RKO (cell line): ENCODE data around the gene NSD1.
"Not testable (repeated sequence)": the region's sequence is repeated elsewhere in the genome, so short reads cannot be mapped to it uniquely, and the experiment has no call there.

Experiments
- DNase-seq: peaks from one replicate; pipeline ENCODE4 v3.0.0-alpha.2; 2016; ENCODE audit warnings: low spot score

NSD1 gene

DNA sequence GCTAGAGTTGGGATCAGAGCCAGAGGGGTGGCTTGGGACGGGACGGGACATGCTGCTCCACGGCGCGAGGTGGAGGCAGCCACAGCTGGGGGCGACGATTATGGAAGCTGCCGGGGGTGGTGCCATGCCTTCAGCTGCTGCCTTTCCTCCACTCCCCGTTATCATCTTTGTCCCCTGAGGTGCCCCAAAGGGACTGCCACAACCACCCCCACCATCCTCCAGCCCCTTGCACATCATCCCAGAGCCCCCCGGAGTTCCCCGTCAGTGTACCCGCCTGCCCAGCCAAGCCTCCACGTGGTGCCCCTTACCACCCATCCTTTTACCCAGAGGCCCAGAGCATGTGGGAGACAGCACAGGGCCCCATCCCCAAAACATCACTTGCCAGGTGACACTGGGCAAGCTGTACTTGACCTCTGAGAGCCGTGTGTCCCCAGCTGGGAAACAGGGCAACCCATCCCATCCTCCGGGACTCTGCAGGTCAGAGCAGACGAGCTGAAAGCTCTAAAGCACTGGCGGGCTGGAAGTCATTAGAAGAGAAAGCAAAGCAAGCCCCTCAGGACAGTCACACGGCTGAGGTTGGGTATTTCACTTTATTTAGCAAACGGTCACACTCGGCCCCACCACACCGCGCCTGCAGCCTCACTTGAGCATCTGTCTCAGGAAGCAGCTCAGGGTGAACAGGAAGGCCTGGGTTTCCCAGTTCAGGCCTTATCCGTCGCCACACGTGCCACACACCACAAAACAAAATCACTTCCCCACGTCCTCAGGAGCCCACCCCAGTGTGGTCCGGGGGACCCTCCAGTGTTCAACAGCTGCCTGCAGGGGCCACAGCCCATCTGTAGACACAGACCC lies 197.6 kb downstream of the NSD1 start:
- no peak for DNase-seq

DNA sequence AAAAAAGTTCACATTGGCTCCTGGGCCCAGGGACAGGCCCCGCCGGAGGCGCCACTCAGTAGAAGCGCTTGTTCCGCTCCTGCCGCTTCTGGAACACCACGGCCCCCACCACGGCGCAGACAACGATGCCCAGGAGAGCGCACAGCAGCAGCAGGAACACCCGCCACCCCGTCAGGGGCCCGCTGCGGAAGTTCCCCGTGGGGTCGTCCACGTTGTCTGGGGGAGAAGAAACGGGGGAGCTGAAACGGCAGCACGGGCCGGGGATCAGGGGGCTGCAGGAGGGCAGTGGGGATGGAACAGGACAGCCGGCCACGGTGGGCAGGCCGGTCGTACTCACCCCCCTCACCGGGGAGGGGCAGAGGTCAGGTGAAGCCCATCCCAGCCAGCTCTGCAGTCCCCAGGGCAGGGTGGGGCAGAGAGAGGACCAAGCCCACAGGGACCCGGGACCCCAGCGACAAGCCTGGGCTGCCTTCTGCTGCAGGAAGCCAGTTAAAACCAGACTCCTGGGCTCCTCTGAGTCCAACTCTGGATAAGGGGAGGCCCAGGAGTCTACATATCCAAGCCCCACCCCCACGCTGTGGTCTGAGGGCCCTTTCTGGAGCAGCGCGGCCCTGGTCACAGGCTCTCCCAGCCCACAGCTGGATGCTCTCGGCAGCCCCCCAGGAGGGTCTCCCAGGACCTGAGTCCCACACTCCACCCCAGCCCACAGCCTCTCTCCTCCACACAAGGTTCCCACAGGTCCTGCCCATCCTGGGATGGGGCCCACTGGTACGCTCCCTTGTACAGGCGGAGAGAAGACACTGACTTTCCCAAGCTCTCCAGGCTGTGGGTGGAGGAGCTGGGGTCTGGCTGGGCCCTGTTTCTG lies 198.7 kb downstream of the NSD1 start:
- DNase-seq: no peak

DNA sequence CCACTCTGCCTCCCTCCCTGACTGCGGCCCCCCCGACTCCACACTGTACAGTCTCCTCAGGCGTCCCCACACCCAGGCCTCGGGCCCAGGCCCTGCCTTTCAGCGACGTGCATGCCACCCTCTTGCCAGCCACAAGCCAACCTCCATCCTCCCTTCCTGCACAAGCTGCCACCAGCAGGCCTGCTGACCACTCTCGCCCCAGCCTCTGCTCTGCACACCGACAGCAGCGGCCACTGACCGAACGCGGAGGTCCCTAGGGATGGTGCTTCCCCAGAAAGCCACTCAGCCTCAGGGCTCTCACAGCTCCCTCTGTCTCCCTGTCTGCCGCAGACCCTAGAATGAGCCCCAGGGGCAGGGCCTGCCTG lies 199.3 kb downstream of the NSD1 start:
- no peak for DNase-seq

- no peak for DNase-seq
These were observed 200.0 kb downstream of the NSD1 start for GRCh38 chr5:177333420-177334154.

DNA sequence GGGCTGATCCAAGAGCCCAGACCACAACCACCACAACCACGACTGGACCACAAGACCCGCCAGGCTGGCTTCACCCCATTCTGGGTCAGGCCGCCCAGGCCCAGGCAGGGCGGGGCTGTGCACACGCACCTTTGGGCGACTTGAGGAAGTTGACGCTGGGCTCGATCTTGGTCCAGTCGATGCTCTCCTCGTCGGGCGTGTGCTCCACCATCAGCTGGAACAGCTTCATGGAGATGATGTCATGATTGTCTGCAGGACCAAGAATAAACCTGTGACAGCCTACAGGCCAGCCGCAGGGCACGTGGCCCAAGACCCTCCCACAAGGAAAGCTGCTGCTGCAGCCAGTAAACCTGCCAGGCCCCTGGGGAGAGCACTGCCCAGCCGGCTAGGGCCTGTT lies 200.6 kb downstream of the NSD1 start:
- no peak for DNase-seq

- DNase-seq: no peak
These were observed 201.5 kb downstream of the NSD1 start for GRCh38 chr5:177334781-177335700.

DNA sequence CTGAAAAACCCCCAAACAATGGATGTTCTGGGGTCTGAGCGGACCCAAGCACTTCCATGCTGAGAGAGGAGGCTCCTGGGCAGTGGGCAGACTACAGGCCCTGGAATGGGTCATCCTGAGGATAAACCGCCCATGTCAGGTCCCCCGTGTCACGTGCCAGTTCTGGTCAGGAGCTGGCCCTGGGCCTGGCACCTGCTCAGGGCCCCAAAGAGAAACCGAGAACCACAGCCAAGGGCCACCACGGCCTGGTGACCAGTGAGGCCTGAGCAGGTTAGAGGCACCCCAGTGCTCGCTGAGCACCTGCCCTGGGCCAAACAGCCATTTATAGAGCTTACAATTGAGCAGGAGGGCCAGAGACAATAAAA lies 202.1 kb downstream of the NSD1 start:
- DNase-seq: no peak

DNA sequence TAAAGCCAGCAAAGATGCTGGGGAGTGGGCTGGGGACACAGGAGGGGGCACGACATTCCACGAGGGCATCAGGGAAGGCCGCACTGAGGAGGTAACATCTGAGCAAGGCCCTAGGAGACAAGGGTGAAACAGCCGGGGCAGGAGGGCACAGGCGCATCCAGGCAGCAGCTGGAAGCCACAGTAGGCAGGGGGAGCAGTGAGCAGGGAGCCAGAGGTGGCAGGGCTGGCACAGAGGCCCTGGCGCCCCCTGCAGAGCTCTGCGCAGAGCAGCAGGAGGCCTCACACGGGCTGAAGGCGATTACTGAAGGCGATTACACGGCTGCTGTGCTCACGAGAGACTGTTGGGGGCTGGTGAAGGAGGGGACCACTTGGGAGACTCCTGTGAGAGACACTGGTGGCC lies 202.5 kb downstream of the NSD1 start:
- DNase-seq: peak; percentile 41

DNA sequence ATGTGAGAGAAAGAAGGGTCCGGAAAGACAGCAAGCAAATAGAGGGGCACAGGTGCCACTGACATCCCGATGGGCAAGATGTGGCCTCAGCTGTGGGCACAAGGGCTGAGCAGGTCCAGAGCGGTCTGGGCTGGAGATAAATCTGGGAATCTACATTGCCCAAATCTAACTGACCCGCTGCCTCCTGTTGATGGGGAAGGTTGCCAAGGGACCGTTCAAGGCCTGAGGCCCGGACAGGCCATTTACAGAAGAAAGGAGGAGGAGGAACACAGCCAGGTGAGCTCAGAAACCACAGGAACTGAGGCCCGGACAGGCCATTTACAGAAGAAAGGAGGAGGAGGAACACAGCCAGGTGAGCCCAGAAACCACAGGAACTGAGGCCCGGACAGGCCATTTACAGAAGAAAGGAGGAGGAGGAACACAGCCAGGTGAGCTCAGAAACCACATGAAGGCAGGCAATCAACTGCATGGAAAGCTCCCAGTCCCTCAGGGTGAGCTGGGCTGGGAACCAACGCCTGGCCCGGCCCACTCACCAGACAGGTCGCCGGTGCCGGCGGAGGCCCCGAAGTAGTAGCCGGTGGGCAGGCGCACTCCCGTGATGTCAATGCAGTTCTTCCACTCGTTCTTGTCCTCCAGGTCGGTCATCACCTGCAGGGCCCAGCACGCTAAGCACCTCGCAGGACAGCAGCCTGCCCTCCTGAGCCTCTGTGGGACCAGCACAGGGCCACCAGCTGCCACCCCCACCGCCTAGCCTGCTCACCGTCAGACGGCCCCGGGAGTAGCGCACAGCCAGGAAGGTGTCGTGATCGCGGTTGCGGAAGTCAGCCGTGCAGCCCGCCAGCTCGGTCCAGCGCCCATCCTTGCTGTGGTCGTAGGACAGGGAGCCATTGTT lies 203.3 kb downstream of the NSD1 start:
- DNase-seq: no peak

- DNase-seq: no peak
These were observed 204.9 kb downstream of the NSD1 start for GRCh38 chr5:177338251-177339106.

DNA sequence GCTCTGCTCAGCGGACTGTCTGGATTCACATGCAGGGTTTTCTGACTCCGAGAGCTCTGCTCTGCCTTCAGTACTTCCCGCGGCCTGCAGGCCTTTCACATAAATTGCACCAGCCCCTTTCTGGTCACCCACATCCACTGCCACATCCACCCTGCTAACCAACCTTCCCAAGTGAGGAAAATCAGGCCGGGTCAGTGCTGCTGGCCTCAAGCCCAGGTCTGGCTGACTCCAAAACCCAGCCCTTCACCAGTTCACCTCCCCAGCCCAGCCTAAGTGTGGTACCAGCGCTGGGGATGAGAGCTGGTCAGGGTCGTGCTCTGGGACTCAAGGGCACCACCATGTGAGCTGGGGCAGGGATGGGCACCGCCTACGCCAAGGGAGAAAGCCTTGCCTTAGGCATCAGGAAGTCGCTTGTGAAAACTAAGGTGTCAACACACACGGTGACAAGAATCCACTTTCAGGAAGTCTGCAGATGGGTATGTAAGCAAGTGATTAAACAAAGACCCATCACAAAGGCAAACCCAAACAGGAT lies 205.6 kb downstream of the NSD1 start:
- no peak for DNase-seq

DNA sequence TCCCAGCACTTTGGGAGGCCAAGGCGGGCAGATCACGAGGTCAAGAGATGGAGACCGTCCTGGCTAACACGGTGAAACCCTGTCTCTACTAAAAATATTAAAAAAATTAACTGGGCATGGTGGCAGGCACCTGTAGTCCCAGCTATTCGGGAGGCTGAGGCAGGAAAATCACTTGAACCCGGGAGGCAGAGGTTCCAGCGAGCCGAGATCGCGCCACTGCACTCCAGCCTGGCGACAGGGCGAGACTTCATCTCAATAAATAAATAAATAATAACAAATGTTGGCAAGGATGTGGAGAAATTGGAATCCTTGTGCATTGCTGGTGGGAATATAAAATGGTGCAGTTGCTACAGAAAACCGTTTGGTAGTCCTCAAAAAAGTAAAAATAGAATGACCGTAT lies 209.4 kb downstream of the NSD1 start:
- DNase-seq: not testable (repeated sequence)

DNA sequence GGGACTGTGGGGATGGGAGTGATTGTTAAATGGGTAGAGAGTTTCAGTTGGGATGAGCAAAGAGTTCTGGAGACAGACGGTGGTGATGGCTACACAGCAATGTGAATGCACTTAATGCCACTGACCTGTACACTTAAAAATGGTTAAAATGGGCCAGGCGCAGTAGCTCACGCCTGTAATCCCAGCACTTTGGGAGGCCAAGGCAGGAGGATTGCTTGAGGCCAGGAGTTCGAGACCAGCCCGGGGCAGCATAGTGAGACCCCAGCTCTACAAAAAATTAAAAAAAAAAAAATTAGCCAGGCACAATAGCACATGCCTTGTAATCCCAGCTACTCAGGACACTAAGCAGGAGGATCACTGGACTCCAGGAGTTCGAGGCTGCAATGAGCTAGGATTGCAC lies 210.2 kb downstream of the NSD1 start:
- no peak for DNase-seq

DNA sequence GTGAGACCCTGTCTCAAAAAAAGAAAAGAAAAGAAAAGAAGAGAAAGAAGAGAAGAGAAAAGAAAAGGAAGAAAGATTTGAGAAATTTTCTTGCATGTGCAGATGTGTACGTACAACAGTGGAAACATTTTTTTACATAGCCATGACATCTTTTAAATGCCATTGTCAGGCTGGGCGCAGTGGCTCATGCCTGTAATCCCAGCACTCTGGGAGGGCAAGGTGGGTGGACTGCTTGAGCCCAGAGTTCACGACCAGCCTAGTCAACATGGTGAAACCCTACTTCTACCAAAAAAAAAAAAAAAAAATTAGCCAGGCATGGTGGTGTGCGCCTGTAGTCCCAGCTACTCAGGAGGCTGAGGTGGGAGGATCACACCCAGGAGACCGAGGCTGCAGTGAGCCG lies 211.3 kb downstream of the NSD1 start:
- DNase-seq: no peak

GRCh38 chr5:177346820-177347219 lies 213.2 kb downstream of the NSD1 start:
- DNase-seq: no peak

DNA sequence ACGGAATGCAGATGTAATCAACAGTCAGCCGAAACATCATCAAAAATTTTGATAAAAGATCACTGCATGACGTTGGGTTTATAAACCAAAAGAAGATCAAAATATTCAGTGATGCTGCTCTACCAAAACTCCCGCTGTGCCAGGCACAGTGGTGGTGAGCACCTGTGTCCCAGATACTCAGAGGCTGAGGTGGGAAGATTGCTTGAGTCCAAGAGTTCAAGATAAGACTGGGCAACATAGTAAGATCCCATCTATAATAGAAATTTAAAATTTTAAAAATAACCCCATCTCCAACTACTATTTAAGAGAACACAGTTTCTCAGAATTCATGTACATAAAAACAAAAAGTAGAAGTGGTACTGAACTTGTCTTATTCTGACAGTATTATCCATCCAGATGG lies 214.1 kb downstream of the NSD1 start:
- DNase-seq: no peak

DNA sequence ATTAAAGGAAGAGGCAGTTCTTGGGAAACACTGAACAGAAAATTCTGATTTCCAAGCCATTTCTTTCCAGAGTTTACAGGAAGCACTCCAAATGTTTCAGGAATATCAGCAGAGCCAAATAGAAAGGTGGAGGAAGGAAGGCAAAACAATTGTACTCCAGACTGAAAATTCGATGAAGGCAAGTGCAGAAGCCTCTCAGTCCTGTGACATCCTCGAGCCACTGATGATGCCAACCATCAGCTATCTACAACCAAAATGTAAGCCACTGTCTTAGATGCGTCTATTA lies 215.7 kb downstream of the NSD1 start:
- no peak for DNase-seq

GRCh38 chr5:177349762-177350161 lies 216.2 kb downstream of the NSD1 start:
- DNase-seq: no peak
